Choroid plexus epithelial cell (primary cell): ENCODE results near the gene MARCHF2.

Experiments
- DNase-seq: peaks from one replicate; pipeline ENCODE4 v3.0.0-alpha.2; 2010; ENCODE audit warnings: low read depth
- H3K4me3 ChIP-seq: 2 replicates; pipeline ENCODE4 v1.5.1; 2011; ENCODE audit warnings: low read depth, mild to moderate bottlenecking, control low read depth, low read length, moderate library complexity
- CTCF ChIP-seq: conservative IDR thresholded peaks from 2 replicates; pipeline ENCODE4 v1.5.1; 2011; ENCODE audit warnings: low read depth, mild to moderate bottlenecking, control low read depth, inconsistent platforms, low read length, moderate library complexity

MARCHF2 gene

GRCh38 chr19:8397271-8397670 lies 15.8 kb upstream of the MARCHF2 start:
- DNase-seq, result no peak
- no peak overlapping the region for H3K4me3 ChIP-seq
- no peak for TF ChIP-seq CTCF

DNA sequence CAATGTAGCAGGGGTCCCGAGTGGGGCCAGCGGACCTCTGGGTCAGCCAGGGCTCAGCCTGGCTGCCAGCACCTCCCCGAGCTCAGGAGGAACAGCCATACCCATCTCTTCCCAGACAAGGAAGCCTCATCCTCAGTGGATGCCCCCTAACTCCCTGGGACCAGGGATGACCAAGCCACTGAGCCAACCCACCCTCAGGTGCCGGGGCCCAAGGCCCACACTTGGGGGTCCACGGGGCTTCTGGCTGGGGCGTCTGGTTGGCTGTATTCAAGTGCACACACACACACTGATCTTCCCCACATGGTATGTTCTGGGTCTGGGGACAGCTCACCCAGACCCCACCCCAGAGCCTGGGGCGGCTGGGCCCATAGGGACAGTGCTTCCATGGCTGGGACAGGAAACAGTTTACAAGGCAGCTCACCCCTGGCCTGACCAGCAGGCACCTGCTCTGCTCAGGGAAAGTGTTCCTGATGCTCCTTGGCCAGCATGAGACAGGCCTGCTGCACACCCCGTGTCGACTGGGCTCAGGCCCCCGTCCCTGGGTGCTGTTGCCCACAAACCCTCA lies 15.3 kb upstream of the MARCHF2 start:
- no peak for TF ChIP-seq CTCF
- no peak for DNase-seq
- no peak overlapping the region for H3K4me3 ChIP-seq

GRCh38 chr19:8398311-8398771 lies 14.8 kb upstream of the MARCHF2 start:
- H3K4me3 ChIP-seq, result no peak overlapping the region
- TF ChIP-seq CTCF, result no peak
- no peak for DNase-seq

DNA sequence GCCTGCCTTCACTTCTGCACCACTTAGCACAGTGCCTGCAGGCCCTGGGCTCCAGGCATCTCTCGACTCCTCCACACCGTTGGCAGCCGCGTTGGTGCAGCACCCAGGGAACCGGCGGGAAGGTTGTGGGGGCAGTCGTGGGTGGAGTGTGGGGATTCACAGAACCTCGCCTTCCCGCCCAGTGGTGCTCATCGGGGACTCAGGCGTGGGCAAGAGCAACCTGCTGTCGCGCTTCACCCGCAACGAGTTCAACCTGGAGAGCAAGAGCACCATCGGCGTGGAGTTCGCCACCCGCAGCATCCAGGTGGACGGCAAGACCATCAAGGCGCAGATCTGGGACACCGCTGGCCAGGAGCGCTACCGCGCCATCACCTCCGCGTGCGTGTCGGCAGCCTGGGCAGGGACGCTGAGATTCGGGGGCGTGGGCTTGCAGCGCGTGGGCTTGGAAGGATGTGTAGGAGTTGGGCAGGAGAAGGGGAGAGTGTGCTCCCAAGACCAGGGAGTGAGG lies 13.4 kb upstream of the MARCHF2 start:
- no peak overlapping the region for H3K4me3 ChIP-seq
- TF ChIP-seq CTCF, result no peak
- no peak for DNase-seq

DNA sequence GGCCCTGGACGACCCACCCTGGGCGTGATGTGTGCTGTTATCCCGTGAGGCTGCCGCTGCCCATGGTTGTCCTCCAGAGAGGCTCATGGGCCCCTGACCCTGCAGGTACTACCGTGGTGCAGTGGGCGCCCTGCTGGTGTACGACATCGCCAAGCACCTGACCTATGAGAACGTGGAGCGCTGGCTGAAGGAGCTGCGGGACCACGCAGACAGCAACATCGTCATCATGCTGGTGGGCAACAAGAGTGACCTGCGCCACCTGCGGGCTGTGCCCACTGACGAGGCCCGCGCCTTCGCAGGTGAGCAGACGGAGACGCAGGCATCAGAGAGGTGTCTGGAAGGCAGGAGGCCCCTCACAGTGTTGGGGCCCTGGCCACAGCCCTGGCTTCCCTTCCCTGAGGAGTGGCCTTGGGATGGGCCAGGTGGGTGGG lies 11.1 kb upstream of the MARCHF2 start:
- DNase-seq, result no peak
- H3K4me3 ChIP-seq, result no peak overlapping the region
- TF ChIP-seq CTCF, result no peak

DNA sequence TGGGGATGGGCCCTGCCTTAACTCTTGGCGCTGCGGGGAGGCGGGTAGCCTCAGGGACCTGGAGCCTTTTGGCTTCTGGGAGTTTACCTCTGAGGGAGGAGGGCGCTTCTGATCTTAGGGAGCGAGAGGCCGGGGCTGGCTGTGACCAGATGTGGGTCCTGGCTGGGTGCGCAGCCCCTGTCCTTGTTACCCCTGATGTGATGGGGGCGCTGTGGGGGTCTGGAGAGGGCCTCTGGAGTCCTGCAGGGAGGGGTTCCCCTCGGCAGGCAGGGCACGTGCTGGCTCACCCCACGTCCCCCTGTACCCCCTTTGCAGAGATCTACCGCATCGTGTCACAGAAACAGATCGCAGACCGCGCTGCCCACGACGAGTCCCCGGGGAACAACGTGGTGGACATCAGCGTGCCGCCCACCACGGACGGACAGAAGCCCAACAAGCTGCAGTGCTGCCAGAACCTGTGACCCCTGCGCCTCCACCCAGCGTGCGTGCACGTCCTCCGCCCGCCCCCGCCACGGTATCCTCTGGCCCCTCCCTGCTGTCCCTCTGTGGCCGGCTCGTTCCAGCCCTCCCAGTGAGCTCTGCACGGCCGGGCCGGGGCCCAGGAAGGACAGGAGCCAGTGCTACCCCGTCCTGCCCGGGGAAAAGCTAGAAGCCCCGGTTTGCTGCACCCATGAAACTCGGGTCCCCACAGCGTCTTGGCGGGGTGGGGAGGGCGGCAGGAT lies 9.8 kb upstream of the MARCHF2 start:
- H3K4me3 ChIP-seq, result no peak overlapping the region
- DNase-seq, result no peak
- no peak for TF ChIP-seq CTCF

GRCh38 chr19:8403820-8404109 lies 9.3 kb upstream of the MARCHF2 start:
- no peak for DNase-seq
- no peak for TF ChIP-seq CTCF
- H3K4me3 ChIP-seq, result no peak overlapping the region
